ENCODE data around the gene CREB5. TPM values are rescaled to one million over a fixed set of nuclear protein-coding genes. Genes with fewer than 3 reads are reported as not detected.

The CREB5 gene
- total RNA-seq, 5 donors from 2014 or later (not counting 1 experiment from before 2014, with no cell fraction given), result 0.03 to 0.58 (median 0.23) TPM

- Histone ChIP-seq H3K4me1 (ENCODE audit: control insufficient read depth in 1 of 2, extremely low read depth in 1 of 2, insufficient read depth in 2 of 2, low read length in 2 of 2) (no peaks in the 10 kb centered on the region), H3K27ac (ENCODE audit: low read length) (no peak overlapping the region), H3K9me3 (no peaks in the 10 kb centered on the region), H3K4me3 (ENCODE audit: control insufficient read depth in 1 of 2, extremely low read depth in 1 of 2, low read length in 1 of 2) (no peak overlapping the region), H3K36me3 (ENCODE audit: control insufficient read depth in 2 of 2, extremely low read depth in 1 of 2, insufficient read depth in 1 of 2, low read length in 1 of 2) (no peaks in the 10 kb centered on the region), H3K27me3 (replicated peaks in 1 of 2; ENCODE audit: control insufficient read depth in 2 of 2, extremely low read depth in 1 of 2, insufficient read depth in 2 of 2, low read length in 1 of 2) (peaks cover 0 to 3% of the 10 kb centered on the region in 2 experiments)
- Mint-ChIP-seq H3K36me3 (no peaks in the 10 kb centered on the region), H3K4me1 (no peaks in the 10 kb centered on the region), H3K4me3 (no peak overlapping the region), H3K9me3 (peaks cover 0 to 4% (median 0%) of the 10 kb centered on the region in 3 donors), H3K27me3 (peaks cover 4% of the 10 kb centered on the region in 2 donors), H3K27ac (no peak overlapping the region)
- DNase-seq (no peak), ATAC-seq (replicated peaks in 1 of 4) (no peak)
- 73% methylated on average over 3 of the region's 9 CpGs for WGBS (ENCODE audit: insufficient coverage)
- ChIA-PET CTCF (no interaction called here), POLR2A (no interaction called here)
Measured at GRCh38 chr7:28793381-28794085, 381.2 kb downstream of the CREB5 start.

- Mint-ChIP-seq H3K4me3 (no peak overlapping the region), H3K9me3 (no peaks in the 10 kb centered on the region), H3K27me3 (peaks cover 0 to 2% of the 10 kb centered on the region in 2 donors), H3K4me1 (no peaks in the 10 kb centered on the region), H3K36me3 (no peaks in the 10 kb centered on the region), H3K27ac (no peak overlapping the region)
- ATAC-seq (replicated peaks in 1 of 4) (no peak), DNase-seq (no peak)
- H3K4me1 ChIP-seq (ENCODE audit: control insufficient read depth in 1 of 2, extremely low read depth in 1 of 2, insufficient read depth in 2 of 2, low read length in 2 of 2), result no peaks in the 10 kb centered on the region
- no peak overlapping the region for H3K27ac ChIP-seq (ENCODE audit: low read length)
- no peak overlapping the region for H3K4me3 ChIP-seq (ENCODE audit: control insufficient read depth in 1 of 2, extremely low read depth in 1 of 2, low read length in 1 of 2)
- H3K9me3 ChIP-seq, result no peaks in the 10 kb centered on the region
- ChIA-PET POLR2A (interaction anchor here in 1 of 2 donors (0.6 kb wide), 1 partner anchor 146 kb away, joined by 3 read pairs; no protein-coding TSS in a partner anchor), CTCF (no interaction called here)
- H3K36me3 ChIP-seq (ENCODE audit: control insufficient read depth in 2 of 2, extremely low read depth in 1 of 2, insufficient read depth in 1 of 2, low read length in 1 of 2), result no peaks in the 10 kb centered on the region
- H3K27me3 ChIP-seq (replicated peaks in 1 of 2; ENCODE audit: control insufficient read depth in 2 of 2, extremely low read depth in 1 of 2, insufficient read depth in 2 of 2, low read length in 1 of 2), result peaks cover 0 to 3% of the 10 kb centered on the region in 2 experiments
- WGBS (ENCODE audit: insufficient coverage), result 81% methylated on average over 15 of the region's 15 CpGs
Measured at GRCh38 chr7:28798274-28798673, 386.0 kb downstream of the CREB5 start.

- Histone ChIP-seq H3K4me1 (ENCODE audit: control insufficient read depth in 1 of 2, extremely low read depth in 1 of 2, insufficient read depth in 2 of 2, low read length in 2 of 2) (no peaks in the 10 kb centered on the region), H3K27ac (ENCODE audit: low read length) (no peak overlapping the region), H3K9me3 (no peaks in the 10 kb centered on the region), H3K4me3 (ENCODE audit: control insufficient read depth in 1 of 2, extremely low read depth in 1 of 2, low read length in 1 of 2) (no peak overlapping the region), H3K27me3 (replicated peaks in 1 of 2; ENCODE audit: control insufficient read depth in 2 of 2, extremely low read depth in 1 of 2, insufficient read depth in 2 of 2, low read length in 1 of 2) (no peaks in the 10 kb centered on the region), H3K36me3 (ENCODE audit: control insufficient read depth in 2 of 2, extremely low read depth in 1 of 2, insufficient read depth in 1 of 2, low read length in 1 of 2) (no peaks in the 10 kb centered on the region)
- Mint-ChIP-seq H3K4me1 (no peaks in the 10 kb centered on the region), H3K9me3 (no peaks in the 10 kb centered on the region), H3K36me3 (no peaks in the 10 kb centered on the region), H3K27ac (no peak overlapping the region), H3K4me3 (no peak overlapping the region), H3K27me3 (peaks cover 0 to 4% of the 10 kb centered on the region in 2 donors)
- ATAC-seq (replicated peaks in 1 of 4) (no peak), DNase-seq (no peak)
- POLR2A ChIA-PET, result no interaction called here
- CTCF ChIA-PET, result no interaction called here
- WGBS (ENCODE audit: insufficient coverage), result no CpG with 5 or more reads among the region's 1 CpG
Measured at GRCh38 chr7:28799619-28800018, 387.3 kb downstream of the CREB5 start.

GRCh38 chr7:28800150-28800549 is 387.8 kb downstream of the CREB5 start:
- H3K4me1 ChIP-seq (ENCODE audit: control insufficient read depth in 1 of 2, extremely low read depth in 1 of 2, insufficient read depth in 2 of 2, low read length in 2 of 2), result no peaks in the 10 kb centered on the region
- no peak overlapping the region for H3K27ac ChIP-seq (ENCODE audit: low read length)
- no peaks in the 10 kb centered on the region for H3K36me3 Mint-ChIP-seq
- H3K4me1 Mint-ChIP-seq, result no peaks in the 10 kb centered on the region
- POLR2A ChIA-PET, result no interaction called here
- H3K27me3 ChIP-seq (replicated peaks in 1 of 2; ENCODE audit: control insufficient read depth in 2 of 2, extremely low read depth in 1 of 2, insufficient read depth in 2 of 2, low read length in 1 of 2), result no peaks in the 10 kb centered on the region
- H3K36me3 ChIP-seq (ENCODE audit: control insufficient read depth in 2 of 2, extremely low read depth in 1 of 2, insufficient read depth in 1 of 2, low read length in 1 of 2), result no peaks in the 10 kb centered on the region
- CTCF ChIA-PET, result no interaction called here
- 92% methylated on average over 7 of the region's 7 CpGs for WGBS (ENCODE audit: insufficient coverage)
- no peak overlapping the region for H3K4me3 ChIP-seq (ENCODE audit: control insufficient read depth in 1 of 2, extremely low read depth in 1 of 2, low read length in 1 of 2)
- no peaks in the 10 kb centered on the region for H3K9me3 ChIP-seq
- H3K27ac Mint-ChIP-seq, result no peak overlapping the region
- H3K4me3 Mint-ChIP-seq, result no peak overlapping the region
- DNase-seq (no peak), ATAC-seq (replicated peaks in 1 of 4) (no peak)
- peaks cover 0 to 4% of the 10 kb centered on the region in 2 donors for H3K27me3 Mint-ChIP-seq
- no peaks in the 10 kb centered on the region for H3K9me3 Mint-ChIP-seq

- Histone ChIP-seq H3K27me3 (replicated peaks in 1 of 2; ENCODE audit: control insufficient read depth in 2 of 2, extremely low read depth in 1 of 2, insufficient read depth in 2 of 2, low read length in 1 of 2) (no peaks in the 10 kb centered on the region), H3K4me3 (ENCODE audit: control insufficient read depth in 1 of 2, extremely low read depth in 1 of 2, low read length in 1 of 2) (no peak overlapping the region), H3K4me1 (ENCODE audit: control insufficient read depth in 1 of 2, extremely low read depth in 1 of 2, insufficient read depth in 2 of 2, low read length in 2 of 2) (no peaks in the 10 kb centered on the region), H3K27ac (ENCODE audit: low read length) (no peak overlapping the region), H3K9me3 (no peaks in the 10 kb centered on the region), H3K36me3 (ENCODE audit: control insufficient read depth in 2 of 2, extremely low read depth in 1 of 2, insufficient read depth in 1 of 2, low read length in 1 of 2) (no peaks in the 10 kb centered on the region)
- Mint-ChIP-seq H3K4me1 (no peaks in the 10 kb centered on the region), H3K27ac (no peak overlapping the region), H3K9me3 (no peaks in the 10 kb centered on the region), H3K27me3 (peaks cover 0 to 4% of the 10 kb centered on the region in 2 donors), H3K36me3 (no peaks in the 10 kb centered on the region), H3K4me3 (no peak overlapping the region)
- WGBS (ENCODE audit: insufficient coverage), result no CpG with 5 or more reads among the region's 5 CpGs
- no peak for DNase-seq
- ChIA-PET CTCF (no interaction called here), POLR2A (no interaction called here)
- no peak for ATAC-seq (replicated peaks in 1 of 4)
Measured at GRCh38 chr7:28802450-28802849, 390.1 kb downstream of the CREB5 start.

- no peaks in the 10 kb centered on the region for H3K36me3 ChIP-seq (ENCODE audit: control insufficient read depth in 2 of 2, extremely low read depth in 1 of 2, insufficient read depth in 1 of 2, low read length in 1 of 2)
- no peak overlapping the region for H3K4me3 Mint-ChIP-seq
- H3K36me3 Mint-ChIP-seq, result no peaks in the 10 kb centered on the region
- ChIA-PET CTCF (no interaction called here), POLR2A (no interaction called here)
- peaks cover 0 to 2% of the 10 kb centered on the region in 2 experiments for H3K27me3 ChIP-seq (replicated peaks in 1 of 2; ENCODE audit: control insufficient read depth in 2 of 2, extremely low read depth in 1 of 2, insufficient read depth in 2 of 2, low read length in 1 of 2)
- no peaks in the 10 kb centered on the region for H3K4me1 Mint-ChIP-seq
- ATAC-seq (replicated peaks in 1 of 4) (no peak), DNase-seq (no peak)
- no peaks in the 10 kb centered on the region for H3K4me1 ChIP-seq (ENCODE audit: control insufficient read depth in 1 of 2, extremely low read depth in 1 of 2, insufficient read depth in 2 of 2, low read length in 2 of 2)
- no peak overlapping the region for H3K4me3 ChIP-seq (ENCODE audit: control insufficient read depth in 1 of 2, extremely low read depth in 1 of 2, low read length in 1 of 2)
- H3K27ac Mint-ChIP-seq, result no peak overlapping the region
- no peaks in the 10 kb centered on the region for H3K9me3 Mint-ChIP-seq
- H3K27me3 Mint-ChIP-seq, result peaks cover 0 to 2% of the 10 kb centered on the region in 2 donors
- H3K9me3 ChIP-seq, result no peaks in the 10 kb centered on the region
- WGBS (ENCODE audit: insufficient coverage), result 93% methylated on average over 8 of the region's 8 CpGs
- no peak overlapping the region for H3K27ac ChIP-seq (ENCODE audit: low read length)
Measured at GRCh38 chr7:28804157-28804556, 391.8 kb downstream of the CREB5 start.

All from T-cell (primary cell).